Measurements from ENCODE around the gene LBHD2. TPM values are rescaled to one million over a fixed set of nuclear protein-coding genes. Genes with fewer than 3 reads are reported as not detected.
"Not testable (repeated sequence)": the region's sequence is repeated elsewhere in the genome, so short reads cannot be mapped to it uniquely, and the experiment has no call there.

Gene LBHD2
- total RNA-seq: not detected
- long read RNA-seq, donor 1: 0 reads
- long read RNA-seq, donor 2: 0 reads

- TF ChIP-seq CTCF (IDR thresholded peaks at IDR 0.05): no peak
- peak; percentile 44 for ATAC-seq
- intact Hi-C loops (cut with DNase I, micrococcal nuclease): loop anchor here in 1 of 2 donors (5.0 kb wide), 1 partner anchor 208 kb away; no protein-coding TSS in a partner anchor
Observed at GRCh38 chr14:103084021-103084919, at the start of gene LBHD2. LBHD2 (plus strand) TSS chr14:103084210; CDS start chr14:103086013, 1,803 bp downstream.

GRCh38 chr14:103041464-103041863 lies 42.5 kb upstream of the LBHD2 start:
- Histone ChIP-seq H3K4me1 (ENCODE audit: low read depth) (peaks cover 3% of the 10 kb centered on the region), H3K4me3 (no peak overlapping the region), H3K9me3 (no peaks in the 10 kb centered on the region), H3K36me3 (ENCODE audit: low read depth) (no peaks in the 10 kb centered on the region)
- no peak for ATAC-seq
- DNase-seq: no peak
- intact Hi-C loops (cut with DNase I, micrococcal nuclease): no loop called here
- TF ChIP-seq CTCF (IDR thresholded peaks at IDR 0.05): no peak

More at GRCh38 chr14:103084021-103084919, at the start of gene LBHD2:
- Histone ChIP-seq H3K4me3 (no peak within 1 kb of the TSS), H3K36me3 (ENCODE audit: low read depth) (no peaks in the 10 kb centered on the region), H3K4me1 (ENCODE audit: low read depth) (peaks cover 3% of the 10 kb centered on the region), H3K9me3 (no peaks in the 10 kb centered on the region)
- peak in 1 of 3 donors; percentile 47 for DNase-seq

GRCh38 chr14:103043257-103044015 lies 40.6 kb upstream of the LBHD2 start:
- TF ChIP-seq CTCF (IDR thresholded peaks at IDR 0.05): no peak
- H3K4me1 ChIP-seq (ENCODE audit: low read depth): peaks cover 3% of the 10 kb centered on the region
- H3K4me3 ChIP-seq: no peak overlapping the region
- no peaks in the 10 kb centered on the region for H3K9me3 ChIP-seq
- ATAC-seq (no peak), DNase-seq (no peak)
- H3K36me3 ChIP-seq (ENCODE audit: low read depth): no peaks in the 10 kb centered on the region
- intact Hi-C loops (cut with DNase I, micrococcal nuclease): no loop called here

GRCh38 chr14:103045371-103045869 lies 38.6 kb upstream of the LBHD2 start:
- Histone ChIP-seq H3K4me1 (ENCODE audit: low read depth) (peaks cover 5% of the 10 kb centered on the region), H3K9me3 (no peaks in the 10 kb centered on the region), H3K36me3 (ENCODE audit: low read depth) (no peaks in the 10 kb centered on the region), H3K4me3 (no peak overlapping the region)
- DNase-seq (no peak), ATAC-seq (no peak)
- intact Hi-C loops (cut with DNase I, micrococcal nuclease): no loop called here
- no peak for TF ChIP-seq CTCF (IDR thresholded peaks at IDR 0.05)

GRCh38 chr14:103047453-103047852 lies 36.6 kb upstream of the LBHD2 start:
- ATAC-seq: not testable (repeated sequence)

More at GRCh38 chr14:103047453-103047852, 36.6 kb upstream of the LBHD2 start:
- H3K9me3 ChIP-seq; DNase-seq; intact Hi-C loops (cut with DNase I, micrococcal nuclease); H3K4me1 ChIP-seq (ENCODE audit: low read depth); H3K36me3 ChIP-seq (ENCODE audit: low read depth); H3K4me3 ChIP-seq: not testable (repeated sequence)
